Stimulated activated naive CD8-positive, alpha-beta T cell treated with anti-CD3 and anti-CD28 coated beads, Interleukin-15, amount 100 ng/mL, for 72 hours (primary cell): ENCODE data around the gene TJAP1.
"Not testable (repeated sequence)": the region's sequence is repeated elsewhere in the genome, so short reads cannot be mapped to it uniquely, and the experiment has no call there.

Source experiments
- ATAC-seq: fragments of 150-1000 bp; cut with Tn5 transposase; 2 replicates; pipeline ENCODE4 v1.10.0; 2021; ENCODE audit warnings: mild to moderate bottlenecking, moderate library complexity
- DNase-seq, 2 donors: peaks; one replicate each; pipeline ENCODE4 v3.0.0; 2021 to 2022
- H3K27ac Mint-ChIP-seq, 2 donors: one replicate each; pipeline ENCODE4 v1.8.0; 2022; ENCODE audit warnings: mild to moderate bottlenecking in 2 of 2, mixed read lengths in 2 of 2, moderate library complexity in 2 of 2
- H3K27me3 Mint-ChIP-seq: one replicate; pipeline ENCODE4 v1.8.0; 2022; ENCODE audit warnings: mixed read lengths
- H3K4me1 Mint-ChIP-seq: one replicate; pipeline ENCODE4 v1.8.0; 2022; ENCODE audit warnings: mild to moderate bottlenecking, mixed read lengths
- H3K4me3 Mint-ChIP-seq, 2 donors: one replicate each; pipeline ENCODE4 v1.8.0; 2022; ENCODE audit warnings: mild to moderate bottlenecking in 2 of 2, mixed read lengths in 2 of 2, moderate library complexity in 1 of 2
- H3K9me3 Mint-ChIP-seq, 2 donors: one replicate each; pipeline ENCODE4 v1.8.0; 2022; ENCODE audit warnings: mixed read lengths in 2 of 2

The TJAP1 gene

GRCh38 chr6:43516697-43517504 lies 39.5 kb downstream of the TJAP1 start, which contains the start of the genes POLR1C and YIPF3:
TSS of gene POLR1C (plus strand) at chr6:43517089. CDS start at chr6:43517110, 21 bp downstream.
TSS of gene YIPF3 (minus strand) at chr6:43516926. CDS start at chr6:43516807, 119 bp downstream.
- no peaks in the 10 kb centered on the region for H3K9me3 Mint-ChIP-seq
- no peak within 1 kb of the TSS for H3K4me3 Mint-ChIP-seq
- DNase-seq: peak; percentile 95 to 97
- H3K27me3 Mint-ChIP-seq: no peaks in the 10 kb centered on the region
- no peak within 1 kb of the TSS for H3K27ac Mint-ChIP-seq
- peaks cover 21% of the 10 kb centered on the region for H3K4me1 Mint-ChIP-seq
- ATAC-seq: peak; percentile 95

GRCh38 chr6:43517505-43518357 lies 40.4 kb downstream of the TJAP1 start:
- DNase-seq: no peak
- Mint-ChIP-seq H3K4me3 (no peak overlapping the region), H3K4me1 (peaks cover 21% of the 10 kb centered on the region), H3K27me3 (no peaks in the 10 kb centered on the region), H3K27ac (no peak overlapping the region), H3K9me3 (no peaks in the 10 kb centered on the region)
- ATAC-seq: peak; percentile 22

GRCh38 chr6:43520097-43520496 lies 42.7 kb downstream of the TJAP1 start:
- no peak for DNase-seq
- no peak overlapping the region for H3K27ac Mint-ChIP-seq
- H3K4me3 Mint-ChIP-seq: no peak overlapping the region
- peaks cover 13% of the 10 kb centered on the region for H3K4me1 Mint-ChIP-seq
- H3K9me3 Mint-ChIP-seq: no peaks in the 10 kb centered on the region
- no peaks in the 10 kb centered on the region for H3K27me3 Mint-ChIP-seq
- ATAC-seq: no peak

GRCh38 chr6:43521836-43522235 lies 44.5 kb downstream of the TJAP1 start:
- Mint-ChIP-seq H3K27ac (no peak overlapping the region), H3K4me3 (no peak overlapping the region), H3K9me3 (no peaks in the 10 kb centered on the region), H3K27me3 (no peaks in the 10 kb centered on the region), H3K4me1 (no peaks in the 10 kb centered on the region)
- ATAC-seq (no peak), DNase-seq (no peak)

GRCh38 chr6:43522547-43523261 lies 45.3 kb downstream of the TJAP1 start:
- ATAC-seq: peak; percentile 25
- Mint-ChIP-seq H3K4me1 (no peaks in the 10 kb centered on the region), H3K4me3 (no peak overlapping the region), H3K9me3 (no peaks in the 10 kb centered on the region), H3K27ac (no peak overlapping the region), H3K27me3 (no peaks in the 10 kb centered on the region)
- no peak for DNase-seq

- ATAC-seq: no peak
- Mint-ChIP-seq H3K27ac (no peak overlapping the region), H3K27me3 (no peaks in the 10 kb centered on the region), H3K4me1 (no peaks in the 10 kb centered on the region), H3K4me3 (no peak overlapping the region), H3K9me3 (no peaks in the 10 kb centered on the region)
- DNase-seq: no peak
These were observed 45.9 kb downstream of the TJAP1 start for GRCh38 chr6:43523284-43523683.

GRCh38 chr6:43524483-43524961 lies 47.2 kb downstream of the TJAP1 start:
- H3K27ac Mint-ChIP-seq: peak overlapping the region in 1 of 2 donors; percentile 41
- no peak overlapping the region for H3K4me3 Mint-ChIP-seq
- no peaks in the 10 kb centered on the region for H3K27me3 Mint-ChIP-seq
- no peak for ATAC-seq
- H3K9me3 Mint-ChIP-seq: no peaks in the 10 kb centered on the region
- H3K4me1 Mint-ChIP-seq: no peaks in the 10 kb centered on the region
- no peak for DNase-seq

GRCh38 chr6:43532201-43532600 lies 54.8 kb downstream of the TJAP1 start:
- Mint-ChIP-seq H3K27ac (no peak overlapping the region), H3K4me3 (no peak overlapping the region), H3K9me3 (no peaks in the 10 kb centered on the region), H3K27me3 (no peaks in the 10 kb centered on the region), H3K4me1 (no peaks in the 10 kb centered on the region)
- no peak for ATAC-seq
- DNase-seq: no peak

- ATAC-seq, H3K9me3 Mint-ChIP-seq, H3K27ac Mint-ChIP-seq, H3K27me3 Mint-ChIP-seq, H3K4me1 Mint-ChIP-seq, DNase-seq, H3K4me3 Mint-ChIP-seq: not testable (repeated sequence)
These were observed 61.6 kb downstream of the TJAP1 start for GRCh38 chr6:43538986-43539385.

GRCh38 chr6:43539409-43539808 lies 62.0 kb downstream of the TJAP1 start:
- not testable (repeated sequence) for H3K4me3 Mint-ChIP-seq, ATAC-seq, H3K4me1 Mint-ChIP-seq, H3K27me3 Mint-ChIP-seq, H3K27ac Mint-ChIP-seq, H3K9me3 Mint-ChIP-seq, DNase-seq

- DNase-seq: no peak
- no peak for ATAC-seq
- peak overlapping the region in 1 of 2 donors; percentile 85 for H3K27ac Mint-ChIP-seq
These were observed 63.1 kb downstream of the TJAP1 start for GRCh38 chr6:43540507-43540906.

GRCh38 chr6:43541774-43542471 lies 64.6 kb downstream of the TJAP1 start:
- no peak for DNase-seq
- Mint-ChIP-seq H3K27ac (no peak overlapping the region), H3K4me1 (no peaks in the 10 kb centered on the region), H3K27me3 (no peaks in the 10 kb centered on the region), H3K9me3 (no peaks in the 10 kb centered on the region), H3K4me3 (no peak overlapping the region)
- ATAC-seq: no peak

More at GRCh38 chr6:43540507-43540906, 63.1 kb downstream of the TJAP1 start:
- no peaks in the 10 kb centered on the region for H3K4me1 Mint-ChIP-seq
- H3K4me3 Mint-ChIP-seq: no peak overlapping the region
- H3K9me3 Mint-ChIP-seq: no peaks in the 10 kb centered on the region
- H3K27me3 Mint-ChIP-seq: no peaks in the 10 kb centered on the region

GRCh38 chr6:43544461-43544860 lies 67.1 kb downstream of the TJAP1 start:
- H3K27ac Mint-ChIP-seq: peak overlapping the region in 1 of 2 donors; percentile 19
- no peaks in the 10 kb centered on the region for H3K4me1 Mint-ChIP-seq
- no peaks in the 10 kb centered on the region for H3K27me3 Mint-ChIP-seq
- no peak for ATAC-seq
- no peak for DNase-seq
- no peaks in the 10 kb centered on the region for H3K9me3 Mint-ChIP-seq
- H3K4me3 Mint-ChIP-seq: no peak overlapping the region

GRCh38 chr6:43547222-43547621 lies 69.9 kb downstream of the TJAP1 start:
- Mint-ChIP-seq H3K4me1 (no peaks in the 10 kb centered on the region), H3K27ac (no peak overlapping the region), H3K4me3 (no peak overlapping the region), H3K9me3 (no peaks in the 10 kb centered on the region), H3K27me3 (no peaks in the 10 kb centered on the region)
- no peak for ATAC-seq
- DNase-seq: no peak
